CD14-positive monocyte (primary cell): ENCODE results near the gene CDKN2AIPNL. TPM values are rescaled to one million over a fixed set of nuclear protein-coding genes. Genes with fewer than 3 reads are reported as not detected.

ENCODE experiments used
- DNase-seq, 3 donors: peaks; one replicate each; pipeline ENCODE4 v3.0.0-alpha.2; 2011 to 2022
- H2AFZ ChIP-seq: 2 replicates; pipeline ENCODE4 v1.6.0; 2012; ENCODE audit warnings: mild to moderate bottlenecking, low read depth, low read length, inconsistent platforms; ENCODE audit not compliant: insufficient read depth, poor library complexity, severe bottlenecking
- H3K27ac ChIP-seq, 2 donors: 1 replicate in 1 of 2; 2 replicates in 1 of 2; pipeline ENCODE4 v1.5.1; 2012 to 2013; ENCODE audit warnings: low read length in 2 of 2, control low read depth in 1 of 2, inconsistent platforms in 1 of 2, low read depth in 1 of 2, mild to moderate bottlenecking in 1 of 2
- H3K27me3 ChIP-seq, 2 donors: one replicate each; pipeline versions ENCODE4 v1.6.0 to v1.6.1; 2011 to 2013; ENCODE audit warnings: low read length in 2 of 2; ENCODE audit not compliant: control insufficient read depth in 2 of 2, insufficient read depth in 2 of 2
- H3K36me3 ChIP-seq, 2 donors: replicated peaks in 1 of 2; 1 replicate in 1 of 2; 2 replicates in 1 of 2; pipeline versions ENCODE4 v1.5.1 to v1.6.1; 2012 to 2013; ENCODE audit warnings: low read length in 2 of 2, control low read depth in 1 of 2, inconsistent platforms in 1 of 2, mild to moderate bottlenecking in 1 of 2; ENCODE audit not compliant: insufficient read depth in 2 of 2, control insufficient read depth in 1 of 2
- H3K4me1 ChIP-seq, 2 donors: 1 replicate in 1 of 2; 2 replicates in 1 of 2; pipeline versions ENCODE4 v1.5.1 to v1.6.1; 2012 to 2013; ENCODE audit warnings: low read length in 2 of 2, control low read depth in 1 of 2, inconsistent platforms in 1 of 2, mild to moderate bottlenecking in 1 of 2, moderate library complexity in 1 of 2; ENCODE audit not compliant: insufficient read depth in 2 of 2, control insufficient read depth in 1 of 2
- H3K4me2 ChIP-seq: replicated peaks from 2 replicates; pipeline ENCODE3; 2012; ENCODE audit warnings: low read length, moderate library complexity, mild to moderate bottlenecking; ENCODE audit not compliant: poor library complexity, severe bottlenecking; ENCODE audit errors: extremely low read depth
- H3K4me3 ChIP-seq, 3 experiments: fragments of 200-600 bp in 1 of 3; sonication (generic) in 1 of 3; replicated peaks in 1 of 3; 1 replicate in 2 of 3; 2 replicates in 1 of 3; pipeline ENCODE4 v1.5.1; 2011 to 2013; ENCODE audit warnings: low read length in 3 of 3, mild to moderate bottlenecking in 3 of 3, control low read depth in 2 of 3, low read depth in 2 of 3, inconsistent platforms in 1 of 3, moderate library complexity in 1 of 3
- H3K79me2 ChIP-seq: 2 replicates; pipeline ENCODE4 v1.6.0; 2012; ENCODE audit warnings: mild to moderate bottlenecking, control low read depth, inconsistent platforms, low read length, moderate library complexity; ENCODE audit not compliant: insufficient read depth
- H3K9ac ChIP-seq: 2 replicates; pipeline ENCODE4 v1.6.0; 2017; ENCODE audit warnings: low read length, mild to moderate bottlenecking; ENCODE audit not compliant: insufficient read depth, poor library complexity, severe bottlenecking
- H3K9me3 ChIP-seq, 2 donors: replicated peaks in 1 of 2; 1 replicate in 1 of 2; 2 replicates in 1 of 2; pipeline versions ENCODE4 v1.5.1 to v1.6.1; 2012 to 2013; ENCODE audit warnings: low read length in 2 of 2, control low read depth in 1 of 2; ENCODE audit not compliant: control insufficient read depth in 1 of 2, insufficient read depth in 1 of 2
- H4K20me1 ChIP-seq: 2 replicates; pipeline ENCODE4 v1.6.0; 2012; ENCODE audit warnings: mild to moderate bottlenecking, low read length, control low read depth, moderate library complexity; ENCODE audit not compliant: insufficient read depth
- H3K27ac Mint-ChIP-seq, 7 donors: one replicate each; pipeline ENCODE4 v1.8.0; 2020; ENCODE audit warnings: mild to moderate bottlenecking in 7 of 7, mixed read lengths in 7 of 7, moderate library complexity in 6 of 7, inconsistent platforms in 2 of 7
- H3K27me3 Mint-ChIP-seq, 3 donors: one replicate each; pipeline ENCODE4 v1.8.0; 2021 to 2022; ENCODE audit warnings: low read depth in 3 of 3, mild to moderate bottlenecking in 3 of 3, mixed read lengths in 3 of 3, moderate library complexity in 3 of 3, inconsistent platforms in 1 of 3
- H3K36me3 Mint-ChIP-seq, 2 donors: one replicate each; pipeline ENCODE4 v1.8.0; 2020; ENCODE audit warnings: mixed read lengths in 2 of 2, inconsistent platforms in 1 of 2, mild to moderate bottlenecking in 1 of 2
- H3K4me1 Mint-ChIP-seq: one replicate; pipeline ENCODE4 v1.8.0; 2020; ENCODE audit warnings: mild to moderate bottlenecking, mixed read lengths
- H3K4me3 Mint-ChIP-seq, 2 donors: one replicate each; pipeline ENCODE4 v1.8.0; 2020; ENCODE audit warnings: mild to moderate bottlenecking in 2 of 2, mixed read lengths in 2 of 2, moderate library complexity in 1 of 2
- H3K9me3 Mint-ChIP-seq, 7 donors: one replicate each; pipeline ENCODE4 v1.8.0; 2020 to 2022; ENCODE audit warnings: mixed read lengths in 7 of 7, mild to moderate bottlenecking in 6 of 7, moderate library complexity in 6 of 7, inconsistent platforms in 2 of 7
- WGBS: methylation state at CpG from one replicate; pipeline ENCODE4 v1.1.5; 2013; ENCODE audit warnings: missing lambda C conversion rate; ENCODE audit not compliant: insufficient coverage; 5-methylcytosine and 5-hydroxymethylcytosine counted together
- intact Hi-C, 2 donors: fragments of 100-400 bp; cut with micrococcal nuclease; formaldehyde crosslinking; loops; one replicate each; pipeline versions ENCODE4 v1.15.0 to v1.15.1; 2023
- polyA plus RNA-seq, 3 donors: library from polyadenylated mRNA; depleted of rRNA in 1 of 3; unstranded in 2 of 3; stranded (reverse) in 1 of 3; fragments of 300-500 nt in 2 of 3; fragments of >200 nt in 1 of 3; fragmentation: Illumina TruSeq in 2 of 3; gene quantifications; 1 replicate in 2 of 3; 2 replicates in 1 of 3; pipeline ENCODE4 v1.2.3, GENCODE V29; 2012 to 2021
- TF ChIP-seq, protein P1 (sequence below): fragments of 200-600 bp; IDR thresholded peaks from one replicate; pipeline ENCODE4 v1.8.0; 2022; ENCODE audit warnings: antibody characterized with exemption, mild to moderate bottlenecking

The CDKN2AIPNL gene
- polyA plus RNA-seq, 3 donors = 6.9 to 20.0 (median 15.0) TPM

GRCh38 chr5:134437847-134438581, 26.3 kb upstream of the CDKN2AIPNL start:
- Histone ChIP-seq H3K4me1 (peaks cover 11 to 12% of the 10 kb centered on the region in 2 donors), H3K4me2 (no peak overlapping the region), H3K27me3 (no peaks in the 10 kb centered on the region), H4K20me1 (no peaks in the 10 kb centered on the region), H2AFZ (no peak overlapping the region), H3K36me3 (no peaks in the 10 kb centered on the region), H3K9me3 (no peaks in the 10 kb centered on the region), H3K4me3 (no peak overlapping the region), H3K9ac (no peak overlapping the region), H3K27ac (peak overlapping the region in 1 of 2 donors; percentile 78), H3K79me2 (no peaks in the 10 kb centered on the region)
- intact Hi-C loops = loop anchor here in 1 of 2 donors (10.0 kb wide), 1 partner anchor 87 kb away; the partner anchor contains the start of gene JADE2
- Mint-ChIP-seq H3K4me3 (no peak overlapping the region), H3K27ac (peak overlapping the region; percentile 20 to 94 (median 84)), H3K4me1 (peaks cover 20% of the 10 kb centered on the region), H3K9me3 (peaks cover 0 to 2% (median 0%) of the 10 kb centered on the region in 7 donors), H3K27me3 (peaks cover 0 to 4% (median 1%) of the 10 kb centered on the region in 3 donors), H3K36me3 (no peaks in the 10 kb centered on the region)
- 98% methylated on average over 4 of the region's 7 CpGs for WGBS
- no peak for DNase-seq
- TF ChIP-seq, protein P1, sequence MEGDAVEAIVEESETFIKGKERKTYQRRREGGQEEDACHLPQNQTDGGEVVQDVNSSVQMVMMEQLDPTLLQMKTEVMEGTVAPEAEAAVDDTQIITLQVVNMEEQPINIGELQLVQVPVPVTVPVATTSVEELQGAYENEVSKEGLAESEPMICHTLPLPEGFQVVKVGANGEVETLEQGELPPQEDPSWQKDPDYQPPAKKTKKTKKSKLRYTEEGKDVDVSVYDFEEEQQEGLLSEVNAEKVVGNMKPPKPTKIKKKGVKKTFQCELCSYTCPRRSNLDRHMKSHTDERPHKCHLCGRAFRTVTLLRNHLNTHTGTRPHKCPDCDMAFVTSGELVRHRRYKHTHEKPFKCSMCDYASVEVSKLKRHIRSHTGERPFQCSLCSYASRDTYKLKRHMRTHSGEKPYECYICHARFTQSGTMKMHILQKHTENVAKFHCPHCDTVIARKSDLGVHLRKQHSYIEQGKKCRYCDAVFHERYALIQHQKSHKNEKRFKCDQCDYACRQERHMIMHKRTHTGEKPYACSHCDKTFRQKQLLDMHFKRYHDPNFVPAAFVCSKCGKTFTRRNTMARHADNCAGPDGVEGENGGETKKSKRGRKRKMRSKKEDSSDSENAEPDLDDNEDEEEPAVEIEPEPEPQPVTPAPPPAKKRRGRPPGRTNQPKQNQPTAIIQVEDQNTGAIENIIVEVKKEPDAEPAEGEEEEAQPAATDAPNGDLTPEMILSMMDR = no peak

GRCh38 chr5:134437340-134437846, 25.7 kb upstream of the CDKN2AIPNL start:
- no peaks in the 10 kb centered on the region for H3K36me3 Mint-ChIP-seq
- no peak overlapping the region for H3K4me3 Mint-ChIP-seq
- no peak for DNase-seq
- Histone ChIP-seq H4K20me1 (no peaks in the 10 kb centered on the region), H3K36me3 (no peaks in the 10 kb centered on the region), H3K4me1 (peaks cover 11 to 12% of the 10 kb centered on the region in 2 donors), H3K9me3 (no peaks in the 10 kb centered on the region), H3K4me3 (no peak overlapping the region), H3K27ac (peak overlapping the region in 1 of 2 donors; percentile 78), H3K79me2 (no peaks in the 10 kb centered on the region), H3K4me2 (peak overlapping the region; percentile 62), H2AFZ (peak overlapping the region; percentile 71), H3K27me3 (no peaks in the 10 kb centered on the region), H3K9ac (no peak overlapping the region)
- peaks cover 1 to 6% (median 3%) of the 10 kb centered on the region in 3 donors for H3K27me3 Mint-ChIP-seq
- WGBS = 94% methylated on average over 2 of the region's 4 CpGs
- intact Hi-C loops = loop anchor here in 1 of 2 donors (10.0 kb wide), 1 partner anchor 87 kb away; the partner anchor contains the start of gene JADE2
- H3K27ac Mint-ChIP-seq = peak overlapping the region; percentile 84 to 94 (median 89)
- H3K4me1 Mint-ChIP-seq = peaks cover 23% of the 10 kb centered on the region
- TF ChIP-seq, protein P1 = no peak
- peaks cover 0 to 2% (median 0%) of the 10 kb centered on the region in 7 donors for H3K9me3 Mint-ChIP-seq
